C4-2B (cell line): ENCODE data around the gene TMEM61.
"Not testable (repeated sequence)": the region's sequence is repeated elsewhere in the genome, so short reads cannot be mapped to it uniquely, and the experiment has no call there.

ENCODE experiments used
- H3K27ac ChIP-seq: fragments of 450-650 bp; 2 replicates; pipeline ENCODE4 v1.5.1; 2017
- CTCF ChIP-seq: fragments of 450-650 bp; conservative IDR thresholded peaks from 2 replicates; pipeline ENCODE4 v1.5.1; 2017; ENCODE audit warnings: mild to moderate bottlenecking
- ZFX ChIP-seq: fragments of 450-650 bp; IDR thresholded peaks from 2 replicates; pipeline ENCODE4 v1.6.1; 2017

TMEM61 gene

GRCh38 chr1:54951810-54952226, 28.6 kb upstream of the TMEM61 start:
- H3K27ac ChIP-seq: no peak overlapping the region
- TF ChIP-seq CTCF (no peak), ZFX (no peak)

- TF ChIP-seq ZFX: no peak
- no peak for TF ChIP-seq CTCF
- H3K27ac ChIP-seq: no peak overlapping the region
Observed at GRCh38 chr1:54952950-54953718, 27.3 kb upstream of the TMEM61 start.

GRCh38 chr1:54953846-54954245, 26.6 kb upstream of the TMEM61 start:
- TF ChIP-seq ZFX (no peak), CTCF (no peak)
- H3K27ac ChIP-seq: no peak overlapping the region

- TF ChIP-seq ZFX: no peak
- TF ChIP-seq CTCF: no peak
- no peak overlapping the region; the same call in 1 of the 2 replicates for H3K27ac ChIP-seq
Observed at GRCh38 chr1:54955359-54955758, 25.1 kb upstream of the TMEM61 start.

GRCh38 chr1:54956726-54957125, 23.7 kb upstream of the TMEM61 start:
- H3K27ac ChIP-seq: no peak overlapping the region
- no peak for TF ChIP-seq ZFX
- TF ChIP-seq CTCF: no peak

GRCh38 chr1:54959241-54959640, 21.2 kb upstream of the TMEM61 start:
- TF ChIP-seq CTCF (no peak), ZFX (no peak)
- no peak overlapping the region for H3K27ac ChIP-seq

- no peak for TF ChIP-seq CTCF
- no peak for TF ChIP-seq ZFX
- no peak overlapping the region for H3K27ac ChIP-seq
Observed at GRCh38 chr1:54962612-54963395, 17.6 kb upstream of the TMEM61 start.

- H3K27ac ChIP-seq: not testable (repeated sequence)
Observed at GRCh38 chr1:54963829-54964228, 16.6 kb upstream of the TMEM61 start.
